Fibroblast of skin of left biceps (primary cell): ENCODE measurements around the gene SYNGAP1.

Experiments
- DNase-seq, 2 experiments: peaks; one replicate each; pipeline ENCODE4 v3.0.0-alpha.2; 2013; ENCODE audit warnings: low read depth in 2 of 2

Gene SYNGAP1

GRCh38 chr6:33438978-33439594 lies 19.2 kb downstream of the SYNGAP1 start:
- no peak for DNase-seq

GRCh38 chr6:33439956-33440648 lies 20.2 kb downstream of the SYNGAP1 start:
- DNase-seq: no peak

GRCh38 chr6:33440649-33441309 lies 20.9 kb downstream of the SYNGAP1 start:
- no peak for DNase-seq

GRCh38 chr6:33441457-33441856 lies 21.6 kb downstream of the SYNGAP1 start:
- no peak for DNase-seq

GRCh38 chr6:33442283-33442682 lies 22.4 kb downstream of the SYNGAP1 start:
- no peak for DNase-seq

- DNase-seq: no peak
Observed at GRCh38 chr6:33443025-33443424, 23.2 kb downstream of the SYNGAP1 start.

- no peak for DNase-seq
Observed at GRCh38 chr6:33443619-33444504, 24.0 kb downstream of the SYNGAP1 start.

- no peak for DNase-seq
Observed at GRCh38 chr6:33445119-33445603, 25.3 kb downstream of the SYNGAP1 start.

GRCh38 chr6:33446356-33446755 lies 26.5 kb downstream of the SYNGAP1 start:
- DNase-seq: no peak

GRCh38 chr6:33450434-33450833 lies 30.6 kb downstream of the SYNGAP1 start:
- DNase-seq: no peak

- DNase-seq: no peak
Observed at GRCh38 chr6:33451606-33452005, 31.7 kb downstream of the SYNGAP1 start.

- no peak for DNase-seq
Observed at GRCh38 chr6:33452496-33452895, 32.6 kb downstream of the SYNGAP1 start.

- DNase-seq: no peak
Observed at GRCh38 chr6:33453393-33454008, 33.6 kb downstream of the SYNGAP1 start.

GRCh38 chr6:33454009-33454946 lies 34.4 kb downstream of the SYNGAP1 start, which contains the start of gene ZBTB9:
ZBTB9 (plus strand) TSS chr6:33454576; CDS start chr6:33455101, 525 bp downstream.
- DNase-seq: peak; percentile 83 to 85

GRCh38 chr6:33455051-33455450 lies 35.2 kb downstream of the SYNGAP1 start:
- DNase-seq: no peak

GRCh38 chr6:33456156-33456555 lies 36.3 kb downstream of the SYNGAP1 start:
- no peak for DNase-seq

- no peak for DNase-seq
Observed at GRCh38 chr6:33458676-33459075, 38.8 kb downstream of the SYNGAP1 start.

- no peak for DNase-seq
Observed at GRCh38 chr6:33459226-33459625, 39.4 kb downstream of the SYNGAP1 start.

- no peak for DNase-seq
Observed at GRCh38 chr6:33466075-33466735, 46.3 kb downstream of the SYNGAP1 start.

GRCh38 chr6:33467091-33467490 lies 47.2 kb downstream of the SYNGAP1 start:
- no peak for DNase-seq
